Measurements from ENCODE around the gene KXD1.

KXD1 gene

DNA sequence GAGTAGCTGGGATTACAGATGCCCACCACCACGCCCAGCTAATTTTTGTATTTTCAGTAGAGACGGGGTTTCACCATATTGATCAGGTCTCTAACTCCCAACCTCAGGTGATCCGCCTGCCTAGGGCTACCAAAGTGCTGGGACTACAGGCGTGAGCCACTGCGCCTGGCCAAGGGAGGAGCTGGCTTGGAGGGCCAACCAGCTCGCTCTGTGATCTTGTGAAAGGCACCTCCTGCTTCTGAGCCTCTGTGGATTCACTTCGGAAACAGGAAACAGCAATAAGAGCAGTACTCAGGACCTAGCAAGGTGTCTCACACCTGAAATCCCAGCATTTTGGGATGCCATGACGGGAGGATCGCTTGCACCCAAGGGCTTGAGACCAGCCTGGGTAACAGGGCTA is 33.8 kb upstream of the KXD1 start:
- DNase-seq (ENCODE audit: low read depth), result no peak
- H3K4me3 ChIP-seq (replicated peaks; ENCODE audit: low read depth, low read length), result no peak overlapping the region
- TF ChIP-seq, protein P1, sequence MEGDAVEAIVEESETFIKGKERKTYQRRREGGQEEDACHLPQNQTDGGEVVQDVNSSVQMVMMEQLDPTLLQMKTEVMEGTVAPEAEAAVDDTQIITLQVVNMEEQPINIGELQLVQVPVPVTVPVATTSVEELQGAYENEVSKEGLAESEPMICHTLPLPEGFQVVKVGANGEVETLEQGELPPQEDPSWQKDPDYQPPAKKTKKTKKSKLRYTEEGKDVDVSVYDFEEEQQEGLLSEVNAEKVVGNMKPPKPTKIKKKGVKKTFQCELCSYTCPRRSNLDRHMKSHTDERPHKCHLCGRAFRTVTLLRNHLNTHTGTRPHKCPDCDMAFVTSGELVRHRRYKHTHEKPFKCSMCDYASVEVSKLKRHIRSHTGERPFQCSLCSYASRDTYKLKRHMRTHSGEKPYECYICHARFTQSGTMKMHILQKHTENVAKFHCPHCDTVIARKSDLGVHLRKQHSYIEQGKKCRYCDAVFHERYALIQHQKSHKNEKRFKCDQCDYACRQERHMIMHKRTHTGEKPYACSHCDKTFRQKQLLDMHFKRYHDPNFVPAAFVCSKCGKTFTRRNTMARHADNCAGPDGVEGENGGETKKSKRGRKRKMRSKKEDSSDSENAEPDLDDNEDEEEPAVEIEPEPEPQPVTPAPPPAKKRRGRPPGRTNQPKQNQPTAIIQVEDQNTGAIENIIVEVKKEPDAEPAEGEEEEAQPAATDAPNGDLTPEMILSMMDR (IDR thresholded peaks at IDR 0.05; ENCODE audit: low read length, missing control alignments), result no peak

DNA sequence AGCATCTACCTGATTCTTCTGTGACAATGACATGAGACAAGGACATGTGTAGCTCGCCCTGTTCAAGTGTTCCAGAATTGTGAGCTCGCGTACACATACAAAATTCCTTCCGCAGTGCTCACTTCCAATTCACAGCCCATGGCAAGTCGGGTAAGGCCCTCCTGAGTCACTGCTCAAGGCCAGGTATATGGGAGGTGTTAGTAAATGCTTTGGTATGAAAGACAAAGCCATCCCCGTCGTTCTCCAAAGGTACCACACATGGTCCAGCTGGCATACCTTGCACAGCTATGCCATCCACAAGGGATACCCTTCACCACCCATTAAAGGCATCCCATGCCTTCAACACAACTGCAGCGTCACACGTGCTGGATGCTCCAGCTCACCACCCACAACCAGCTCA is 31.4 kb upstream of the KXD1 start:
- no peak overlapping the region for H3K4me3 ChIP-seq (replicated peaks; ENCODE audit: low read depth, low read length)
- DNase-seq (ENCODE audit: low read depth), result no peak
- TF ChIP-seq, protein P1 (IDR thresholded peaks at IDR 0.05; ENCODE audit: low read length, missing control alignments), result no peak

GRCh38 chr19:18529782-18530181 is 27.9 kb upstream of the KXD1 start:
- no peak for DNase-seq (ENCODE audit: low read depth)
- H3K4me3 ChIP-seq (replicated peaks; ENCODE audit: low read depth, low read length), result no peak overlapping the region
- TF ChIP-seq, protein P1 (IDR thresholded peaks at IDR 0.05; ENCODE audit: low read length, missing control alignments), result no peak

DNA sequence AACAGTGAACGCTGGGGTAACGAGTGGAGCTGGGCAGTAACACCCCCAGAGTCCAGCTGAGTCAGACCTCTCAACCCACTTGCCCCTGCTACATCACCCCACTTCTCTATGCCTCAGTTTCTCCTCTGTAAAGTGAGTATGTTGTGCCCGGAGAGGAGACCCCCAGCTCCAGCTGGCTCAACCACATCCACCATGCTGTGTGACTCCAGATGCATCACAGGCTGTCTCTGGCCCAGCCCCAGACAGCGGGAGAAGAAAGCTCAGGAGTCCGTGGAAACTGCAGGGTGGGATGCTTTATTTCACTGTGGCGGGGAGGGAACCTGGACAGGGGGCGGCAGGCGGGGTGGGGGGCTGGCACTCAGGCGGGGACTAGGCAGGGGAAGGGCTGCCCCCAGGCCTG is 26.2 kb upstream of the KXD1 start:
- no peak overlapping the region for H3K4me3 ChIP-seq (replicated peaks; ENCODE audit: low read depth, low read length)
- no peak for DNase-seq (ENCODE audit: low read depth)
- TF ChIP-seq, protein P1 (IDR thresholded peaks at IDR 0.05; ENCODE audit: low read length, missing control alignments), result no peak

- TF ChIP-seq, protein P1 (IDR thresholded peaks at IDR 0.05; ENCODE audit: low read length, missing control alignments), result no peak
- DNase-seq (ENCODE audit: low read depth), result no peak
- H3K4me3 ChIP-seq (replicated peaks; ENCODE audit: low read depth, low read length), result no peak overlapping the region
These were observed 25.3 kb upstream of the KXD1 start for GRCh38 chr19:18532168-18532890.

DNA sequence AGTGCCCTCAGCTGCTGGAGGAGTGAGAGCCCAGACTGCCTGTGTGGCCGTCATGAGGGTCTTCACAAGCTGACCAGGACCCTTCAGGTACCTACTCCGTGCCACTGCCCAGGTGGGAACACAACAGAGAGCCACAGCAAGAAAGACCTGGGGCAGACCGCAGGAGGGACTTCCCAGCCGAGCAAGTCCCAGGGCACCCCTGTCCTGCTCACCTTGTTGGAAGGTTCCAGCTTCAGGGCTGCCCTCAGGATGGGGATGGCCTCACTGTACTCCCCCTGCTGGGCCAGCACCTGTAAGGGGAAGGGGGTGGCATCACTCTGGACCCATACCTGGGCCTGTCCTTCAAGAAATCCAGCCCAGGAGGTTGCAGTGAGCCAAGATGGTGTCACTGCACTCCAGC is 24.6 kb upstream of the KXD1 start:
- TF ChIP-seq, protein P1 (IDR thresholded peaks at IDR 0.05; ENCODE audit: low read length, missing control alignments), result no peak
- no peak overlapping the region for H3K4me3 ChIP-seq (replicated peaks; ENCODE audit: low read depth, low read length)

DNA sequence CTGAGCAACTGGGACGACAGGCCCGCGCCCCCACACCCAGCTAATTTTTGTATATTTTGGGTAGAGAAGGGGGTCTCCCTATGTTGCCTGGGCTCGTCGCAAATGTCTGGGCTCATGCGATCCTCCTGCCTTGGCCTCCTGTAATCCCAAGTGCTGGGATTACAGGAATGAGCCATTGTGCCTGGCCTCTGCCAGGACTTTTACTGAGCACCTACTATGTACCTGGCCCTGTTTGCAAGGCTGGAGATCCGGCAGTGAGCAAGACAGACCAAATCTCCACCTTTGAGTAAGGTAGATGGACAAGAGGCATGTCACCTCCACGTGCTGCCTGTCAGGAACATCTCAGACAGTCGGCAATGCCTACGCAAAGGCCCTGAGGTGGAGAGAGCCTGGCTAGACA is 21.2 kb upstream of the KXD1 start:
- TF ChIP-seq, protein P1 (IDR thresholded peaks at IDR 0.05; ENCODE audit: low read length, missing control alignments), result no peak
- no peak for DNase-seq (ENCODE audit: low read depth)
- H3K4me3 ChIP-seq (replicated peaks; ENCODE audit: low read depth, low read length), result no peak overlapping the region

More for the DNA sequence above, 24.6 kb upstream of the KXD1 start:
- no peak for DNase-seq (ENCODE audit: low read depth)
